NCI-H524 treated with DMSO at 0.1 percent for 48 hours (cell line): ENCODE data around the gene GRHL1.

ENCODE experiments used
- DNase-seq: peaks from one replicate; lab custom pipeline; 2025; lab: John Stamatoyannopoulos, UW

GRHL1 gene

DNA sequence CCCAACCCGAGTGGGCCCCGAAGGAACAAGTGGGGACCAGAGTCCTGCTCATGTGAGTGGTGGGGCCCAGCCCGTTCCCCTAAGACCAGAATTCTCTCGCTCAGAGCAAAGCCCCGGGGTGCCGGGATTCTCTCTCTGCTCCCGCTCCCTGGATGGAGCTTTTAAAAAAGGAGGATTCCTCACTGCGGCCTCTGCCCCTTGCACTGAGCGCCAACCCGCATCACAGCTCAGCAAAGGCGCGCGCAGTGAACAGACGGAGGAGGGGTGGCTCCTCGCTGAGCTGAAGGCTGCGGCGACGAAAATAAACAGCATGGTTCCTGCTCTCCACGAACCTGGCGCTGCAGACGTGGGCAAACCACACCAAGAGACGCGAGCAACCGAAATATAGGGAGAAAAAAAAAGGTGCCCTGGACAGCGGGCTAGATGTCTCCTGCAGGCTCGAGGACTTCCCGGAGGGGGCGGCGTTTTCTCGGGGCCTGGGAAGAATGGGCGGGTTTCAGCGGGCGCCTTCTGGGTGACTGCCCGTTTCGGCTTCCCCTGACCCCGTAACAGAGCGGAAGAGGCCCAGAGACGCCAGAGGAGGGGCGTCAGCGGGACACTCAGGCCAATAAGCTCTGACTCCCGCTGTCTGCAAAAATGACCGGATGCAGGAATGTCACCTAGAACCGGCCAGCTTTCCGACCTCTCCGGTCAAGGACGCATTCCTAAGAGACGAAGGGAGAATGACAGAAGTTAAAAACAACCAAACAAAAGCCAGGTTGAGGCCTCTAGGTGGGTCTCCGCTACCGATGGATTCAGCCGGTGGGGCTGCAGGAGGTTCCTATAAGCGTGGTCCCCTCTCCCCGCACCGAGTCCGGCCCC, 91.0 kb downstream of the GRHL1 start:
- DNase-seq, result no peak

DNA sequence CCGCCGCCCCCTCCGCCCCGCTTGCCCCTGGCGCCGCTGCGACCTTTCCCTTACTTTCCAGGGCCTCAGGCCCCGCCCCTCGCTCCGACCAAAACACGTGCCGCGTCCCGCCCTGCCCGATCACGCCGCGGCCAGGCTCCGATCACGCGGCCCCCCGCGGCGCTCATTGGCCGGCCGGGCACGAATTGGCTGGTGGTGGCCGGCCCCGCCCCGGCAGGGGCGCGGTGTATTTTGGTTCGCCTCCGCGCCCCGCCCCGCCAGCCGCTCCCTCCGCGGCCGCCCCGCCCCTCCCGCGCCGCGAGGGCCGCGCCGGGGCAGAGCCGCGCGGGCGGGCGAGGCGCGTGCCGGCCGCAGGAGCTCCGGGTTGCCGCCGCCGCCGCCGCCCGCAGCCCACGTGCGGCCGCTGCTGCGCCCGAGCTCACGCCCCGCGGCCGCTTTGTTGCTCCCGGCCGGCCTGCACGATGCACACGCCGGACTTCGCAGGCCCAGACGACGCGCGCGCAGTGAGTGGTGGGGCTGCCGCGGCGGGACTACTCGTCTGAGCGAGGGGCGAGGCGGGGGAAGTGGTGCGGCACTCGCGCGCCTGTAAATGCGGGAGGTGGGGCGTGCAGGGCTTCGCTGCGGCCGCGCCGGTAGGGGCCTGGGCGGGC, 91.9 kb downstream of the GRHL1 start, which contains the start of gene KLF11:
KLF11 (plus strand) TSS at position 295 of the 650 bp plus-strand sequence; CDS start at position 462, 167 bp downstream.
- DNase-seq, result no peak

DNA sequence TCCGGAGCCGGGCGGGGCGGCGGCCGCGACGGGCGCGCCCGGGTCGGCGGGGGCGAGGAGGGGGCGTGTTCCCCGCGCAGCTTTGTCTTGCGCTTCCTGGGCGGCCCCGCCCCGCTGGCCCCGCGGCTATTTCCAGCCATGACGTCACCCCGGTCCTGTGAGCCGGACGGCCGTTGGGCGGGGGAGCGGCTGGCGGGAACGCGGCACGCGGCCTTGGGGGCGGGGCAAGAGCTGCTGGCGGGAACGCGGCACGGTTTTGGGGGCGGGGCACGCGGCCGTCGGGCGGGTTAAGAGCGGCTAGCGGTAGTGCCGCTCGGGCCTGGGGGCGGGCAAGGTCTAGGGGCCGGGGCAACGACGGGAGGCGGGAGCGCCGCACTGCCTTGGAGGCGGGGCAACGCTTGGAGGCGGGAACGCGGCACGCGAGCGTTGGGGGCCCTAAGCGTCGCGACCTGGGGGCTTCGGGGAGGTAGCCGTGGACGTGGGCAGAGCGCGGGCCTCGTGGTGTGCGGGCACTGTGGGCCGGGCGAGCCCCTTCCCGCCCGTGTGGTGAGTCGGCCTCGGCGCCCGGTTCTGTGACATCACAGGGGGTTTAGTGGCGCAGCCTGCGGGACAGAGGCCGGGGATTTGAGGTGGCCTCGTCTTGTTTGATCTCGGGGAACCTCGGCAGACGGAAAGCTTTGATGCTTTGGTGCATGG, 92.6 kb downstream of the GRHL1 start:
- no peak for DNase-seq

DNA sequence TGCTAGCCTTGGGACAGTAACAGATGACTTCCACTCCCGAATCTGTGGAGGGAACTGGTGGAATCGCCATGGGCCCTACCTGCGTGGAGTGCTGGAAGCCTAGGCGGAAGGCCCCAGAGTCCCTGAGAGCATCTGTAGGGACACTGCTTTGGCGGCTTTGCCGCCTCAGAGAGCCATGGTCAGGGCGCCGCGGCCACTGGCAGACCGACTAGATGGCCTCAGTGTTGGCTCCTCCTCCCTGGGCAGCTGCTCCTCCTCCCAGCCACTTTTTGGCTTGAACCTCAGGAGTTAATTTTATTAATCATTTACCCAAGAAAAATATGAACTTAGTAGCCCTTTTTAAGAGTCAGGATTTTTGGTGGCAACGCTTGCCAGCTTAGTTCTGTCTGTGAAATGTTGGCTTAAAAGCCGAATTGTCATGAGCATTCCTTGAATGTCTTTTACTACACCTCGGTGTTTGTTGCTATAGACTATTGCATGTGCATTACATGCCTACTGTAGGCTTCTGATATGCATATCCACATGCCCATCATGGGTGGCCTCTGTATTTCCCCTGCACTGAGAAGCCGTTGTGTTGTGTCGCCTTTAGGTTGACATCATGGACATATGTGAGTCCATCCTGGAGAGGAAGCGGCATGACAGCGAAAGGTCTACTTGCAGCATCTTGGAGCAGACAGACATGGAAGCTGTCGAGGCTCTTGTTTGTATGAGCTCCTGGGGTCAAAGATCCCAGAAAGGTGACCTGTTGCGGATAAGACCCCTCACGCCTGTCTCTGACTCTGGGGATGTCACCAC, 94.3 kb downstream of the GRHL1 start:
- no peak for DNase-seq

DNA sequence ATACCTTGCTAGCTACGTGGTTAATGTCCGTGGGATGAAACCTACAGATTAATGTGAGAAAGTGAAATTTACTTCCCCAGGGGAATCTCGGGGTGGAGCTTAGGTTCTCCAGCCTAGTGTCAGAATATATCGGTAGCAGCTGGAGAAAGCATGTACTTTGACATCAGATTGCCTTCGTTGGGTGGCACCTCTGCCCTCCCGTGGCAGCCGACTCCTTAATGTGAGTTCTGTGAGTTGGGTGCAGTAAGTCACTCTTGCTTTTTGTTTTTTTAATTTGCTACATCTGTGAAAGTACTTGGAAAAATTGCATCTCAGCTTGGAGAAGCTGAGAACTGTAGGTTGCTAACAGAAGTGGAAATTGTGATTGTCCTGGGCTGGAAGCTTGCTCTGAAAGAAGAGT, 95.4 kb downstream of the GRHL1 start:
- no peak for DNase-seq

DNA sequence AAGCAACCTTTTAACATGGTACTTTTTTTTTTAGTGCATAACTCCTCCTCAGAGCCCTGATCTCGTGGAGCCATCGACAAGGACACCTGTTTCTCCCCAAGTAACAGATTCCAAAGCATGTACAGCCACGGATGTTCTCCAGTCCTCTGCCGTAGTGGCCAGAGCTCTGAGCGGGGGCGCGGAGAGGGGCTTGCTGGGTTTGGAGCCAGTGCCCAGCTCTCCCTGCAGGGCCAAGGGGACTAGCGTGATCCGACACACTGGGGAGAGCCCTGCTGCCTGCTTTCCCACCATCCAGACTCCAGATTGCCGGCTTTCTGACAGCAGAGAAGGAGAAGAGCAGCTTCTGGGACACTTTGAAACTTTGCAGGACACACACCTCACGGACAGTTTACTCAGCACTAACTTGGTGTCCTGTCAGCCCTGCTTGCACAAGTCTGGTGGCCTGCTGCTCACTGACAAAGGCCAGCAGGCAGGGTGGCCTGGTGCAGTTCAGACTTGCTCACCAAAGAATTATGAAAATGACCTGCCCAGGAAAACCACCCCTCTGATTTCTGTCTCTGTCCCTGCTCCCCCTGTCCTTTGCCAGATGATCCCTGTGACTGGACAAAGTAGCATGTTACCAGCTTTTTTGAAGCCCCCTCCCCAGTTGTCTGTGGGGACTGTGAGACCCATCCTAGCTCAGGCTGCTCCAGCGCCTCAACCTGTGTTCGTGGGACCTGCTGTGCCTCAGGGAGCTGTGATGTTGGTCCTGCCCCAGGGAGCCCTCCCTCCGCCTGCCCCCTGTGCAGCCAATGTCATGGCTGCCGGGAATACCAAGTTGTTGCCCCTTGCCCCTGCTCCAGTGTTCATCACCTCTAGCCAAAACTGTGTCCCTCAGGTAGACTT, 96.4 kb downstream of the GRHL1 start:
- DNase-seq, result no peak

DNA sequence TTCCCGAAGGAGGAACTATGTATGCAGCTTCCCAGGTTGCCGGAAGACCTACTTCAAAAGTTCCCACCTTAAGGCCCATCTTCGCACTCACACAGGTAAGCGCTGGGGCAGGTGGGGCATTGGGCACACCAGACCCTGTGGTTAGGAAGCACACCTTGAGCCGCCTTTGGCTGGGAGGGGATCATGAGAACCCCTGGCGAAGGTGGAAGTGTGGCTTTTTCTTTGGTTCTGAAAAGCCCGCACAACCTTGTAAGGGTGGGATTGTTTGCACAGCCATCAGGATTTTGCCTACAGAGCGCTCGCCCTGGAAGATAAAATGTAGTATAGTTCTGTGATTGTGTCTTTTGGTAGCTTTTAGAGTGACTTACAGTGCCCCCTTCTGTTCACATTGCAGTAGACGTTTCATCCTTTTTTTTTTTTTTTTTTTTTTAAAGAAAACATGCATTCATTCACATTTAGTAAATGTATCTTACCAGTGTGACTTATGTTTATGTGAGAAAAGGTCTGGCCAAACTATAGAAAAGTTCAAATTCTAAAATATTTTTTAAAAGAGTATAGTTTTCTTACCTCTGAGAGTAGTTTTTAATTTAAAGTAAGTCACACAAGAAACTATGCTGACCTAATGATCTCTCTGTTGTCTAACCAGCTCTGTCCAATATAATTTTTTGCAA, 97.1 kb downstream of the GRHL1 start:
- DNase-seq, result no peak
